Panc1 (cell line): ENCODE data around the gene NCOA3. TPM values are rescaled to one million over a fixed set of nuclear protein-coding genes. Genes with fewer than 3 reads are reported as not detected.

ENCODE experiments used
- ATAC-seq: fragments of 200-7000 bp; cut with Tn5 transposase; 2 replicates; pipeline ENCODE4 v1.9.1; 2020; ENCODE audit warnings: mild to moderate bottlenecking, moderate library complexity
- BruUV-seq: library from RNA; stranded (reverse); fragments of 400-500 nt; replicated peaks from 2 replicates; lab custom pipeline; 2021; lab: Mats Ljungman, UMichigan
- CTCF ChIA-PET: fragments of 300-600 bp; sonication (Branson Sonifier 250); formaldehyde crosslinking; loops from one replicate; lab custom pipeline; 2022; ENCODE audit warnings: antibody characterized with exemption; lab: Charles Lee
- POLR2A ChIA-PET: fragments of 300-600 bp; sonication (Branson Sonifier 250); formaldehyde crosslinking; loops from one replicate; lab custom pipeline; 2022; ENCODE audit warnings: antibody characterized with exemption; lab: Charles Lee
- DNase-seq: peaks from one replicate; pipeline ENCODE4 v3.0.0-alpha.2; 2010; ENCODE audit warnings: low read depth, low spot score
- H3K27ac ChIP-seq: 2 replicates; pipeline ENCODE4 v1.5.1; 2011; ENCODE audit warnings: mild to moderate bottlenecking, low read length, inconsistent platforms
- H3K27me3 ChIP-seq: fragments of 200-500 bp; sonication (Bioruptor generic); 2 replicates; pipeline ENCODE4 v1.6.0; 2014; ENCODE audit warnings: low read length, inconsistent platforms; ENCODE audit not compliant: control insufficient read depth, insufficient read depth
- H3K36me3 ChIP-seq: fragments of 200-500 bp; sonication (Bioruptor generic); 2 replicates; pipeline ENCODE4 v1.5.1; 2014; ENCODE audit warnings: inconsistent platforms, mild to moderate bottlenecking, low read length, moderate library complexity; ENCODE audit not compliant: control insufficient read depth, insufficient read depth
- H3K4me1 ChIP-seq: 2 replicates; pipeline ENCODE4 v1.5.1; 2011; ENCODE audit warnings: inconsistent platforms, mild to moderate bottlenecking, low read length, moderate library complexity; ENCODE audit not compliant: control insufficient read depth, insufficient read depth
- H3K4me3 ChIP-seq, 2 experiments: 2 replicates each; pipeline ENCODE4 v1.5.1; 2011 to 2012; ENCODE audit warnings: low read depth in 2 of 2, low read length in 2 of 2, mild to moderate bottlenecking in 2 of 2, inconsistent platforms in 1 of 2, moderate library complexity in 1 of 2
- H3K9me3 ChIP-seq: fragments of 200-500 bp; sonication (Bioruptor generic); 2 replicates; pipeline ENCODE4 v1.5.1; 2014; ENCODE audit warnings: low read depth, mild to moderate bottlenecking, inconsistent platforms, low read length, moderate library complexity; ENCODE audit not compliant: control insufficient read depth, insufficient read depth
- POLR2AphosphoS5 ChIP-seq: IDR thresholded peaks from 2 replicates; pipeline ENCODE4 v1.6.1; 2012; ENCODE audit warnings: mild to moderate bottlenecking, low read depth, low read length, moderate library complexity
- SIN3A ChIP-seq: IDR thresholded peaks from 2 replicates; pipeline ENCODE4 v1.6.1; 2012; ENCODE audit warnings: low read depth, mild to moderate bottlenecking, low read length, moderate library complexity, borderline replicate concordance; ENCODE audit not compliant: insufficient read depth
- TCF7L2 ChIP-seq: IDR thresholded peaks from 2 replicates; pipeline ENCODE4 v1.6.1; 2011; ENCODE audit warnings: mild to moderate bottlenecking, low read depth, low read length, inconsistent platforms
- in situ Hi-C: cut with HindIII; loops from 2 replicates; pipeline ENCODE4 v1.10.0; 2016; ENCODE audit warnings: low sequenced_read_pairs, low pct_unique_long_range_greater_than_20kb
- intact Hi-C: fragments of 100-400 bp; cut with micrococcal nuclease; formaldehyde crosslinking; loops from one replicate; pipeline ENCODE4 v1.10.0; 2022; ENCODE audit not compliant: unreplicated experiment
- total RNA-seq: library from RNA; stranded (reverse); gene quantifications from one replicate; pipeline ENCODE4 v1.2.1, GENCODE V29; 2021; ENCODE audit not compliant: unreplicated experiment
- TF ChIP-seq, protein P1 (sequence below), 2 experiments: IDR thresholded peaks; 2 replicates each; pipeline ENCODE4 v1.6.1; 2011 to 2012; ENCODE audit warnings: low read depth in 2 of 2, control low read depth in 1 of 2, low read length in 1 of 2, mild to moderate bottlenecking in 1 of 2, moderate library complexity in 1 of 2; ENCODE audit not compliant: insufficient read depth in 1 of 2
- TF ChIP-seq, protein P2 (sequence below): fragments of 450-650 bp; IDR thresholded peaks from 2 replicates; pipeline ENCODE4 v1.5.1; 2017; ENCODE audit warnings: mild to moderate bottlenecking

NCOA3 gene
- total RNA-seq, 1 experiment from 2014 or later = 47.7 TPM

- POLR2A ChIA-PET = no interaction called here
- no peak overlapping the region for H3K4me3 ChIP-seq
- no peak for TF ChIP-seq POLR2AphosphoS5
- TF ChIP-seq, protein P1, sequence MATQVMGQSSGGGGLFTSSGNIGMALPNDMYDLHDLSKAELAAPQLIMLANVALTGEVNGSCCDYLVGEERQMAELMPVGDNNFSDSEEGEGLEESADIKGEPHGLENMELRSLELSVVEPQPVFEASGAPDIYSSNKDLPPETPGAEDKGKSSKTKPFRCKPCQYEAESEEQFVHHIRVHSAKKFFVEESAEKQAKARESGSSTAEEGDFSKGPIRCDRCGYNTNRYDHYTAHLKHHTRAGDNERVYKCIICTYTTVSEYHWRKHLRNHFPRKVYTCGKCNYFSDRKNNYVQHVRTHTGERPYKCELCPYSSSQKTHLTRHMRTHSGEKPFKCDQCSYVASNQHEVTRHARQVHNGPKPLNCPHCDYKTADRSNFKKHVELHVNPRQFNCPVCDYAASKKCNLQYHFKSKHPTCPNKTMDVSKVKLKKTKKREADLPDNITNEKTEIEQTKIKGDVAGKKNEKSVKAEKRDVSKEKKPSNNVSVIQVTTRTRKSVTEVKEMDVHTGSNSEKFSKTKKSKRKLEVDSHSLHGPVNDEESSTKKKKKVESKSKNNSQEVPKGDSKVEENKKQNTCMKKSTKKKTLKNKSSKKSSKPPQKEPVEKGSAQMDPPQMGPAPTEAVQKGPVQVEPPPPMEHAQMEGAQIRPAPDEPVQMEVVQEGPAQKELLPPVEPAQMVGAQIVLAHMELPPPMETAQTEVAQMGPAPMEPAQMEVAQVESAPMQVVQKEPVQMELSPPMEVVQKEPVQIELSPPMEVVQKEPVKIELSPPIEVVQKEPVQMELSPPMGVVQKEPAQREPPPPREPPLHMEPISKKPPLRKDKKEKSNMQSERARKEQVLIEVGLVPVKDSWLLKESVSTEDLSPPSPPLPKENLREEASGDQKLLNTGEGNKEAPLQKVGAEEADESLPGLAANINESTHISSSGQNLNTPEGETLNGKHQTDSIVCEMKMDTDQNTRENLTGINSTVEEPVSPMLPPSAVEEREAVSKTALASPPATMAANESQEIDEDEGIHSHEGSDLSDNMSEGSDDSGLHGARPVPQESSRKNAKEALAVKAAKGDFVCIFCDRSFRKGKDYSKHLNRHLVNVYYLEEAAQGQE (IDR thresholded peaks at IDR 0.05; ENCODE audit: insufficient read depth in 1 of 2, low read depth in 2 of 2, low read length in 1 of 2) = no peak
- TF ChIP-seq, protein P2, sequence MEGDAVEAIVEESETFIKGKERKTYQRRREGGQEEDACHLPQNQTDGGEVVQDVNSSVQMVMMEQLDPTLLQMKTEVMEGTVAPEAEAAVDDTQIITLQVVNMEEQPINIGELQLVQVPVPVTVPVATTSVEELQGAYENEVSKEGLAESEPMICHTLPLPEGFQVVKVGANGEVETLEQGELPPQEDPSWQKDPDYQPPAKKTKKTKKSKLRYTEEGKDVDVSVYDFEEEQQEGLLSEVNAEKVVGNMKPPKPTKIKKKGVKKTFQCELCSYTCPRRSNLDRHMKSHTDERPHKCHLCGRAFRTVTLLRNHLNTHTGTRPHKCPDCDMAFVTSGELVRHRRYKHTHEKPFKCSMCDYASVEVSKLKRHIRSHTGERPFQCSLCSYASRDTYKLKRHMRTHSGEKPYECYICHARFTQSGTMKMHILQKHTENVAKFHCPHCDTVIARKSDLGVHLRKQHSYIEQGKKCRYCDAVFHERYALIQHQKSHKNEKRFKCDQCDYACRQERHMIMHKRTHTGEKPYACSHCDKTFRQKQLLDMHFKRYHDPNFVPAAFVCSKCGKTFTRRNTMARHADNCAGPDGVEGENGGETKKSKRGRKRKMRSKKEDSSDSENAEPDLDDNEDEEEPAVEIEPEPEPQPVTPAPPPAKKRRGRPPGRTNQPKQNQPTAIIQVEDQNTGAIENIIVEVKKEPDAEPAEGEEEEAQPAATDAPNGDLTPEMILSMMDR = no peak
- no peak for TF ChIP-seq TCF7L2
- no peak for TF ChIP-seq SIN3A
Observed at GRCh38 chr20:47572105-47572729, 70.5 kb downstream of the NCOA3 start.

DNA sequence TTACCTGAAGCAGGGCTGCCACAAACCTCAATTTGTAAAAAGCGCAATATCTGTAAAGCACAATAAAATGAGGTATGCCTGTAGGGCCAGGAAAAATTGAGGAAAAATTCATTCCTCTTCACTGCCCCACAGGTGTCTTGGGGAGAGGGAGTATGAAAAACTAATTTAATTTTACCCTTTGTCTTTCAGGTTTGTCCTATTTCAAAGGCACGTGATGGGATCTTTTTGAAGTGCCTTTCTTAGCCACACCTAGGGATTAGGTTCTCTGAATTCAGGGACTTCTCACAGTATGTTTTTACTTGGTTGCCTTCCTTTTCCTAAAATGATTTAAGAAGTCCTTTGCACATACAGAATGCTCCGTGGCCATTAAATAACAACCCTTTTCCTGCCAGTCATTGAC, 71.9 kb downstream of the NCOA3 start:
- CTCF ChIA-PET = no interaction called here
- in situ Hi-C loops (no loop called here), intact Hi-C loops (no loop called here)

More at GRCh38 chr20:47572105-47572729, 70.5 kb downstream of the NCOA3 start:
- ATAC-seq (no peak), DNase-seq (no peak)
- no peaks in the 10 kb centered on the region for H3K36me3 ChIP-seq
- in situ Hi-C loops = no loop called here
- peaks cover 47% of the 10 kb centered on the region for H3K4me1 ChIP-seq
- no peaks in the 10 kb centered on the region for H3K9me3 ChIP-seq
- no peaks in the 10 kb centered on the region for H3K27me3 ChIP-seq
- BruUV-seq = no TSS peak
- CTCF ChIA-PET = no interaction called here
- intact Hi-C loops = no loop called here
- H3K27ac ChIP-seq = no peak overlapping the region

More for the DNA sequence above, 71.9 kb downstream of the NCOA3 start:
- ATAC-seq (no peak), DNase-seq (no peak)
- H3K4me1 ChIP-seq = peaks cover 48% of the 10 kb centered on the region
- no peaks in the 10 kb centered on the region for H3K9me3 ChIP-seq
- no peak overlapping the region for H3K4me3 ChIP-seq
- H3K27ac ChIP-seq = peak overlapping the region; percentile 42; the same call in 1 of the 2 replicates
- no peaks in the 10 kb centered on the region for H3K36me3 ChIP-seq
- POLR2A ChIA-PET = no interaction called here
- TF ChIP-seq, protein P2 = no peak
- TF ChIP-seq, protein P1 (IDR thresholded peaks at IDR 0.05; ENCODE audit: insufficient read depth in 1 of 2, low read depth in 2 of 2, low read length in 1 of 2) = no peak
- TF ChIP-seq POLR2AphosphoS5 = no peak
- no peak for TF ChIP-seq TCF7L2
- TF ChIP-seq SIN3A = no peak
- BruUV-seq = no TSS peak
- no peaks in the 10 kb centered on the region for H3K27me3 ChIP-seq
